ENCODE results near the gene PEA15. TPM values are rescaled to one million over a fixed set of nuclear protein-coding genes. Genes with fewer than 3 reads are reported as not detected.

Gene PEA15
- total RNA-seq, 1 experiment from 2014 or later, result 153 TPM

DNA sequence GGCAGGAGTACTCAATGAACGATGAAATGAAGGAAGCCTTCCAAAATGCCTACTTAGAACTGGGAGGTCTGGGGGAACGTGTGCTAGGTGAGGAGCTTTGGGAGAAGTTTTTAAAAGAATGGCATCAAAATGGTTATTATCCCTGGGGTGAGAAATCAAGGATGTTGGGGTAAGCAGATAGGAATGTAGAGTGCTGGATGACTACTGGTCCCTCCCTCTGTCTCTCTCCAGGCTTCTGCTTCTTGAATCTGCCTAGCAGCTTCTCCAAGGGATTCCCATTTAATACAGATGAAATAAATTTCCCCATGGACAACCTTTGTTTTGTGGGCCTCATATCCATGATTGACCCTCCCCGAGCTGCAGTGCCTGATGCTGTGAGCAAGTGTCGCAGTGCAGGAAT is 33.8 kb upstream of the PEA15 start:
- Mint-ChIP-seq H3K36me3 (ENCODE audit: insufficient read depth, unreplicated experiment) (no peaks in the 10 kb centered on the region), H3K9me3 (ENCODE audit: low read depth, unreplicated experiment) (no peaks in the 10 kb centered on the region), H3K4me1 (ENCODE audit: low read depth, unreplicated experiment) (no peaks in the 10 kb centered on the region), H3K4me3 (ENCODE audit: low read depth, unreplicated experiment) (no peak overlapping the region), H3K27me3 (ENCODE audit: unreplicated experiment) (peaks cover 88% of the 10 kb centered on the region), H3K27ac (ENCODE audit: unreplicated experiment) (no peak overlapping the region)
- DNase-seq, result no peak
- no TSS peak for BruUV-seq (replicated peaks)
- TF ChIP-seq, protein P1, sequence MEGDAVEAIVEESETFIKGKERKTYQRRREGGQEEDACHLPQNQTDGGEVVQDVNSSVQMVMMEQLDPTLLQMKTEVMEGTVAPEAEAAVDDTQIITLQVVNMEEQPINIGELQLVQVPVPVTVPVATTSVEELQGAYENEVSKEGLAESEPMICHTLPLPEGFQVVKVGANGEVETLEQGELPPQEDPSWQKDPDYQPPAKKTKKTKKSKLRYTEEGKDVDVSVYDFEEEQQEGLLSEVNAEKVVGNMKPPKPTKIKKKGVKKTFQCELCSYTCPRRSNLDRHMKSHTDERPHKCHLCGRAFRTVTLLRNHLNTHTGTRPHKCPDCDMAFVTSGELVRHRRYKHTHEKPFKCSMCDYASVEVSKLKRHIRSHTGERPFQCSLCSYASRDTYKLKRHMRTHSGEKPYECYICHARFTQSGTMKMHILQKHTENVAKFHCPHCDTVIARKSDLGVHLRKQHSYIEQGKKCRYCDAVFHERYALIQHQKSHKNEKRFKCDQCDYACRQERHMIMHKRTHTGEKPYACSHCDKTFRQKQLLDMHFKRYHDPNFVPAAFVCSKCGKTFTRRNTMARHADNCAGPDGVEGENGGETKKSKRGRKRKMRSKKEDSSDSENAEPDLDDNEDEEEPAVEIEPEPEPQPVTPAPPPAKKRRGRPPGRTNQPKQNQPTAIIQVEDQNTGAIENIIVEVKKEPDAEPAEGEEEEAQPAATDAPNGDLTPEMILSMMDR (IDR thresholded peaks at IDR 0.05; ENCODE audit: unreplicated experiment), result no peak
- CTCF ChIA-PET, result no interaction called here
- intact Hi-C loops (cut with micrococcal nuclease; ENCODE audit: unreplicated experiment), result no loop called here

- no peak for DNase-seq
- TF ChIP-seq, protein P1 (IDR thresholded peaks at IDR 0.05; ENCODE audit: unreplicated experiment), result no peak
- no peaks in the 10 kb centered on the region for H3K4me1 Mint-ChIP-seq (ENCODE audit: low read depth, unreplicated experiment)
- peaks cover 88% of the 10 kb centered on the region for H3K27me3 Mint-ChIP-seq (ENCODE audit: unreplicated experiment)
- no TSS peak for BruUV-seq (replicated peaks)
- intact Hi-C loops (cut with micrococcal nuclease; ENCODE audit: unreplicated experiment), result no loop called here
- CTCF ChIA-PET, result interaction anchor here (0.6 kb wide), 1 partner anchor 1614 kb away, joined by 3 read pairs; no protein-coding TSS in a partner anchor
- no peak overlapping the region for H3K4me3 Mint-ChIP-seq (ENCODE audit: low read depth, unreplicated experiment)
- no peaks in the 10 kb centered on the region for H3K9me3 Mint-ChIP-seq (ENCODE audit: low read depth, unreplicated experiment)
- H3K27ac Mint-ChIP-seq (ENCODE audit: unreplicated experiment), result no peak overlapping the region
- H3K36me3 Mint-ChIP-seq (ENCODE audit: insufficient read depth, unreplicated experiment), result no peaks in the 10 kb centered on the region
Observed at GRCh38 chr1:160171980-160172379, 33.2 kb upstream of the PEA15 start.

DNA sequence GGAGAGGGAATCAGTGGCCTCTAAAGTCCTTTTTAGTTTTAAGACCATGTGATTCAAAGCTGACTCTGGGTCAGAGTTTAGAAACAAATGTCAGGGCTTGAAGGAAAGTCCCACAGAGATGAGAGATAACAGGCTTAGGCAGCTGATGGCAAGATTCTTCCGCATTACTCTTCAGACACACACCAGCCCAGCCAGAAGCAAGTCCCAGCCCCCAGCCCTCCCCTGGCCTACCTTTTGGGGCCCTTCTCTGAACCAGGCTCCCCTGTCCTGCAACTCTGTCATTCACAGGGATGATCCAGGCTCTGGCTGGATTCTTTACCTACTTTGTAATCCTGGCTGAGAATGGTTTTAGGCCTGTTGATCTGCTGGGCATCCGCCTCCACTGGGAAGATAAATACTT is 28.0 kb upstream of the PEA15 start:
- Mint-ChIP-seq H3K27me3 (ENCODE audit: unreplicated experiment) (peaks cover 91% of the 10 kb centered on the region), H3K4me3 (ENCODE audit: low read depth, unreplicated experiment) (no peak overlapping the region), H3K36me3 (ENCODE audit: insufficient read depth, unreplicated experiment) (no peaks in the 10 kb centered on the region), H3K27ac (ENCODE audit: unreplicated experiment) (no peak overlapping the region), H3K9me3 (ENCODE audit: low read depth, unreplicated experiment) (no peaks in the 10 kb centered on the region), H3K4me1 (ENCODE audit: low read depth, unreplicated experiment) (no peaks in the 10 kb centered on the region)
- no TSS peak for BruUV-seq (replicated peaks)
- CTCF ChIA-PET, result interaction anchor here (0.7 kb wide), 1 partner anchor 38 kb away, joined by 4 read pairs; no protein-coding TSS in a partner anchor
- no peak for DNase-seq
- intact Hi-C loops (cut with micrococcal nuclease; ENCODE audit: unreplicated experiment), result no loop called here
- TF ChIP-seq, protein P1 (IDR thresholded peaks at IDR 0.05; ENCODE audit: unreplicated experiment), result no peak

- TF ChIP-seq, protein P1 (IDR thresholded peaks at IDR 0.05; ENCODE audit: unreplicated experiment), result no peak
- no TSS peak for BruUV-seq (replicated peaks)
- H3K36me3 Mint-ChIP-seq (ENCODE audit: insufficient read depth, unreplicated experiment), result no peaks in the 10 kb centered on the region
- no peaks in the 10 kb centered on the region for H3K9me3 Mint-ChIP-seq (ENCODE audit: low read depth, unreplicated experiment)
- H3K27ac Mint-ChIP-seq (ENCODE audit: unreplicated experiment), result no peak overlapping the region
- CTCF ChIA-PET, result interaction anchor here (0.7 kb wide), 1 partner anchor 39 kb away, joined by 4 read pairs; no protein-coding TSS in a partner anchor
- H3K4me1 Mint-ChIP-seq (ENCODE audit: low read depth, unreplicated experiment), result no peaks in the 10 kb centered on the region
- DNase-seq, result no peak
- no peak overlapping the region for H3K4me3 Mint-ChIP-seq (ENCODE audit: low read depth, unreplicated experiment)
- peaks cover 89% of the 10 kb centered on the region for H3K27me3 Mint-ChIP-seq (ENCODE audit: unreplicated experiment)
- intact Hi-C loops (cut with micrococcal nuclease; ENCODE audit: unreplicated experiment), result no loop called here
Observed at GRCh38 chr1:160177667-160178066, 27.5 kb upstream of the PEA15 start.

Data from Calu3 (cell line).